Measurements from ENCODE around the gene FOXE1.
A peak's percentile ranks its signal among the peaks of the same experiment; 100 is the strongest.

FOXE1 gene

GRCh38 chr9:97853056-97853843 is at the start of gene FOXE1:
TSS of gene FOXE1 (plus strand) at chr9:97853226. CDS start at chr9:97853915, 689 bp downstream.
- DNase-seq, result no peak

GRCh38 chr9:97804059-97804365 is 49.0 kb upstream of the FOXE1 start:
- DNase-seq, result no peak

- DNase-seq, result no peak
Measured at GRCh38 chr9:97806721-97807120, 46.3 kb upstream of the FOXE1 start.

GRCh38 chr9:97807681-97808080 is 45.3 kb upstream of the FOXE1 start:
- DNase-seq, result no peak

GRCh38 chr9:97808415-97808814 is 44.6 kb upstream of the FOXE1 start:
- DNase-seq, result no peak

GRCh38 chr9:97808972-97809371 is 44.1 kb upstream of the FOXE1 start:
- no peak for DNase-seq

- DNase-seq, result no peak
Measured at GRCh38 chr9:97809666-97810344, 43.2 kb upstream of the FOXE1 start.

- DNase-seq, result no peak
Measured at GRCh38 chr9:97811533-97812246, 41.3 kb upstream of the FOXE1 start.

- DNase-seq, result no peak
Measured at GRCh38 chr9:97812247-97812543, 40.8 kb upstream of the FOXE1 start.

GRCh38 chr9:97813072-97813471 is 40.0 kb upstream of the FOXE1 start:
- no peak for DNase-seq

GRCh38 chr9:97819735-97820134 is 33.3 kb upstream of the FOXE1 start:
- DNase-seq, result no peak

- no peak for DNase-seq
Measured at GRCh38 chr9:97820373-97820772, 32.7 kb upstream of the FOXE1 start.

- peak; percentile 47 for DNase-seq
Measured at GRCh38 chr9:97830884-97831829, 21.9 kb upstream of the FOXE1 start.

GRCh38 chr9:97831843-97832636 is 21.0 kb upstream of the FOXE1 start:
- no peak for DNase-seq

GRCh38 chr9:97840521-97840920 is 12.5 kb upstream of the FOXE1 start:
- DNase-seq, result no peak

GRCh38 chr9:97842960-97843359 is 10.1 kb upstream of the FOXE1 start:
- DNase-seq, result no peak

- DNase-seq, result no peak
Measured at GRCh38 chr9:97845130-97845529, 7.9 kb upstream of the FOXE1 start.

- no peak for DNase-seq
Measured at GRCh38 chr9:97845763-97846162, 7.3 kb upstream of the FOXE1 start.

- DNase-seq, result no peak
Measured at GRCh38 chr9:97846347-97846746, 6.7 kb upstream of the FOXE1 start.

GRCh38 chr9:97847474-97848214 is 5.4 kb upstream of the FOXE1 start:
- DNase-seq, result no peak

GRCh38 chr9:97848215-97848479 is 4.9 kb upstream of the FOXE1 start:
- DNase-seq, result no peak

All from NCI-H510A (cell line).